ENCODE measurements around the gene CACNA1F. TPM values are rescaled to one million over a fixed set of nuclear protein-coding genes. Genes with fewer than 3 reads are reported as not detected.

Gene CACNA1F
- total and polyA plus RNA-seq, 9 of the 15 experiments (the other 6 are each of a cell fraction or from before 2014, with no cell fraction given): under 0.01 to 0.41 (median 0.03) TPM; not detected in 3

- no peak for TF ChIP-seq TFE3 (CRISPR knock-in tag; IDR thresholded peaks at IDR 0.05)
- TF ChIP-seq SNAPC5 (CRISPR knock-in tag; IDR thresholded peaks at IDR 0.05): no peak
- no peak for TF ChIP-seq SLC30A9 (CRISPR knock-in tag; IDR thresholded peaks at IDR 0.05)
- peak; percentile 34 for TF ChIP-seq TAF9B (IDR thresholded peaks at IDR 0.05; ENCODE audit: partially characterized antibody)
- no peak for TF ChIP-seq CEBPB (tag; IDR thresholded peaks at IDR 0.05)
- no peak for TF ChIP-seq BRCA1 (IDR thresholded peaks at IDR 0.05)
- TF ChIP-seq BRCA1 (CRISPR knock-in tag; IDR thresholded peaks at IDR 0.05): no peak
- no peak for TF ChIP-seq RBM17 (IDR thresholded peaks at IDR 0.05; ENCODE audit: borderline replicate concordance, low read depth, low read length)
- no peak for TF ChIP-seq BCL6 (CRISPR knock-in tag; IDR thresholded peaks at IDR 0.05)
- TF ChIP-seq YBX1 (IDR thresholded peaks at IDR 0.05): no peak
- TF ChIP-seq ZNF23 (CRISPR knock-in tag; IDR thresholded peaks at IDR 0.05): no peak
- TF ChIP-seq ARID4B (CRISPR knock-in tag; IDR thresholded peaks at IDR 0.05): no peak
- TF ChIP-seq TGIF2 (CRISPR knock-in tag; IDR thresholded peaks at IDR 0.05): no peak
- no peak for TF ChIP-seq MBD1 (CRISPR knock-in tag; IDR thresholded peaks at IDR 0.05)
- TF ChIP-seq ELK3 (CRISPR knock-in tag; IDR thresholded peaks at IDR 0.05): no peak
- no peak for TF ChIP-seq ZNF121 (CRISPR knock-in tag; conservative IDR thresholded peaks at IDR 0.05)
- no peak for TF ChIP-seq MCM2 (IDR thresholded peaks at IDR 0.05; ENCODE audit: low read depth)
- no peak for TF ChIP-seq ZNF12 (CRISPR knock-in tag; IDR thresholded peaks at IDR 0.05)
- TF ChIP-seq CEBPG (CRISPR knock-in tag; IDR thresholded peaks at IDR 0.05): no peak
- TF ChIP-seq CEBPG (tag; conservative IDR thresholded peaks at IDR 0.05 in 1 of 2, IDR thresholded peaks at IDR 0.05 in 1 of 2): no peak
Observed at GRCh38 chrX:49269010-49269766, 36.0 kb upstream of the CACNA1F start (continued).
